IPS-18c (cell line): ENCODE results near the gene MAN1A1.

Experiments
- H3K4me3 ChIP-seq: 2 replicates; pipeline ENCODE4 v1.7.0; 2013; ENCODE audit warnings: low read depth, mild to moderate bottlenecking, low read length, moderate library complexity; ENCODE audit not compliant: insufficient read depth
- H3K9me3 ChIP-seq: one replicate; pipeline ENCODE4 v1.6.1; 2013; ENCODE audit warnings: mild to moderate bottlenecking, low read length, moderate library complexity; ENCODE audit not compliant: control insufficient read depth, insufficient read depth

The MAN1A1 gene

DNA sequence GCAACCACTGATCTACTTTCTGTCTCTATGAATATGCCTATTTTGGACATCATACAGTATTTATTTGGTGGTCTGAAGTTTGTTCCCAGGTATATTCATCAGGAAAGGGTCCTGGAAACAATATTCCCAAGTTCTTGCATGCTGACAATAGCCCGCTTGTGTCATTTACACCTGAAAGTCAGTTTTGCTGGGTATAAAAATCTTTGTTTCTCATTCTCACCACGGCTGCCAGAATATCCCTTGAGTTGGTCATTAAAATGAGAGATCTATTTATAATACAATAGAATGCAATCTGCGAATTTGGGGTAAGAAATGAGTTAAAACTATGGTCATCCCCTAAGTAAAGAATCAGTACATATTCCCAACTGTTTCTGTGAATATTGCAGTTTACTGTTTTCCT, 79.0 kb downstream of the MAN1A1 start:
- no peak overlapping the region for H3K4me3 ChIP-seq
- no peaks in the 10 kb centered on the region for H3K9me3 ChIP-seq

- Histone ChIP-seq H3K4me3 (no peak overlapping the region), H3K9me3 (no peaks in the 10 kb centered on the region)
Observed at GRCh38 chr6:119269266-119270103, 80.1 kb downstream of the MAN1A1 start.

DNA sequence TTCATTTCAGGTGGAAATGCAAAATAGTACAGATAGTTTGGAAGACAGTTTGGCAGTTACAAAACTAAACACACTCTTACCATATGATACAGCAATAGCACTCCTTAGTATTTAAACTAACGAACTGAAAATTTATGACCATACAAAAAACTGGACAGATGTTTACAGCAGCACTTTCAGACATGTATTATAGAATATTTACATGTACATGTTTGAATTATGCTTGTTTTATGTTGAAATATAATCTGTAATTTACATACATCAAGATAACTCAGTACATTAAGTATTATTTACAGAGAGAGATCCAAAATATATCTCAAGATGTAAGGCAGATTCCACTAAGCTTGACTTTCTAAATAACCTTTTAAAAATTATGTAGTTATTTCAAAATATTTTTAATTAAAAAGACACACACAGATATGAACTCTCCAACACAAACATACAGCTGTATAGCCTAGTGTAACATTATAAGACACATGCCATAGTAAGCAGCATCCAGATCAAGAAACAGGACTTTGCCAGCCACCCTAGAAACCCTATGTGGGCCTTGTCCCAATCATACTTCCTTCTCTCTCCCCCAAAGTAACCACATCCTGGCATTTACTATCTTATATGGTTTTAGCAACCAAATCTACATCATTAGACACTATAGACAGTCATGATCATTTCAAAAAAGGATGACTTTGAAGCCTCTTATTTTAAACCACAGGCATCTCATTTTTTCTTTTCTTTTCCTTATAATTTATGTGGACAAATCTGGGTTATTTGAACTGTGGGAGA, 82.2 kb downstream of the MAN1A1 start:
- Histone ChIP-seq H3K9me3 (no peaks in the 10 kb centered on the region), H3K4me3 (no peak overlapping the region)

DNA sequence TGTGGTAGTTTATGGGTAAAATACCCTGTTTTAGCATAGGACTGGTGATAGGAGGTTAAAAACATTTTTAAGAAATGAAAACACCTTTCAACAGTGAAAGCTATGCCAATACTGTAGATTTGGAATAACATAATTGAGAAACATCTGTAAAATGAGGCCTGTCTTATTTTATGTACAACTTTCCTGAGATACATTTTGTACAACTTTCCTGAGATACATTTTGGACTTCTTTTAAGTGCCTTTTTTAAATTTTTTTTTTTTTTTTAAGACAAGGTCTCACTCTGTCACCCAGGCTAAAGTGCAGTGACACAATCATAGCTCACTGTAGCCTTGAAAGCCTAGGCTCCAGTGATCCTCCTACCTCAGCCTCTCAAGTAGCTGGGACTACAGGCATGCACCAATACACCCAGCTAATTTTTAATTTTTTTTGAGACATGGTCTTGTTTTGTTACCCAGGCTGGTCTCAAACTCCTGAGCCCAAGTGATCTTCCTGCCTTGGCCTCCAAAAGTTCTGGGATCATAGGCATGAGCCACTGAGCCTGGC, 84.6 kb downstream of the MAN1A1 start:
- no peak overlapping the region for H3K4me3 ChIP-seq
- no peaks in the 10 kb centered on the region for H3K9me3 ChIP-seq

DNA sequence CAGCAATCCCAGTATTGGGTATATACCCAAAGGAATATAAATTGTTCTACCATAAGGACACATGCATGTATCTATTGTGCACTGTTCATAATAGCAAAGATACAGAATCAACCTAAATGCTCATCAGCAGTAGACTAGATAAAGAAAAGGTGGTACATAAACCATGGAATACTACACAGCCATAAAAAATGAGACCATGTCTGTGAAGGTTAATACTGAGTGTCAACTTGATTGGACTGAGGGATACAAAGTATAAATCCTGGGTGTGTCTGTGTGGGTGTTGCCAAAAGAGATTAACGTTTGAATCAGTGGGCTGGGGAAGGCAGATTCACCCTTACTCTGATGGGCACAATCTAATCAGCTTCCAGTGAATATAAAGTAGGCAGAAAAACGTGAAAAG, 86.9 kb downstream of the MAN1A1 start:
- Histone ChIP-seq H3K9me3 (no peaks in the 10 kb centered on the region), H3K4me3 (no peak overlapping the region)

GRCh38 chr6:119261944-119262284, 87.6 kb downstream of the MAN1A1 start:
- no peak overlapping the region for H3K4me3 ChIP-seq
- H3K9me3 ChIP-seq, result no peaks in the 10 kb centered on the region

DNA sequence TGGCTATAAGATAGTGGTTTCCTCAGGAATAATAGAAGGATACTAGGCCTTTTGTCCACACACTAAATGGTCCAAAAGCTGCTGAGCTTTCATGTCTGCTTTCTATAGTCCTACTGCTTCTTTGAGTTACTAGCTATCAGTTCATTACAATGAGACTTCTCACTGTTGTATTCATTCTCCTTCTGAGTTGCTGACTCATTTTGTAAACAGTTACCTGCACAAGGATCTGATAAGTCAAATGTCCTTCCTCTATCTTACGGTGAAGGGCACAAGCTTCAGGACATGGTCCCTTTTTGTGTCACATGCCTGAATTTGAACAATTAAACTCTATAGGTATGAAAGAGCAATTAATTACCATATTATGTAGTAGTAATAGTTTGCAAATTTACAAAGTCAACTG, 90.5 kb downstream of the MAN1A1 start:
- H3K9me3 ChIP-seq, result no peaks in the 10 kb centered on the region
- H3K4me3 ChIP-seq, result no peak overlapping the region

- no peak overlapping the region for H3K4me3 ChIP-seq
- H3K9me3 ChIP-seq, result no peaks in the 10 kb centered on the region
Observed at GRCh38 chr6:119257726-119258125, 91.8 kb downstream of the MAN1A1 start.

DNA sequence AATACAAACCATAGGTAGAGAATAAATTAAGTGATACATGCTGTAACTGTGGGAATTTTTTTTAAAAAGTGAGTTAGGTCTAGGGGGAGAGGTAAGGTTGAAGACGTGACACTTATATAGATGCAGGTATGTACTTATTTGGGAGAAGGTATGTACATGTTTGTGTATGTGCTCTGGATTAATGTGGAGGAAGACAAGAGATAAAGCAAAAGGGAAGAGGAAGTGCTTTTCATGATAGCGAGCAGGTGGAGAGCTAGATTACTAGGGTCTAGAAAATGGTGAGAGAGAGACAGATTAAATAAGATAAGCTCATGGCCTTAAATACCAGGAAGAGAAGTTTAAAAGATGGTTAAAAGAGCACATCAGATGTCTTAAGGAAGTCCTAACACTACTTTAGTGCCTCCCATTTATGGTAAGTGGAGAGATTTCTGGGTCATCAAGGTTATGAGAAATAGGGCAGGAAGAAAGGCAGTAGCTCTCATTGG, 92.5 kb downstream of the MAN1A1 start:
- Histone ChIP-seq H3K4me3 (no peak overlapping the region), H3K9me3 (no peaks in the 10 kb centered on the region)

- Histone ChIP-seq H3K9me3 (no peaks in the 10 kb centered on the region), H3K4me3 (no peak overlapping the region)
Observed at GRCh38 chr6:119256392-119256791, 93.2 kb downstream of the MAN1A1 start.

GRCh38 chr6:119255492-119255891, 94.1 kb downstream of the MAN1A1 start:
- H3K9me3 ChIP-seq, result no peaks in the 10 kb centered on the region
- H3K4me3 ChIP-seq, result no peak overlapping the region

GRCh38 chr6:119250036-119250435, 99.5 kb downstream of the MAN1A1 start:
- no peak overlapping the region for H3K4me3 ChIP-seq

DNA sequence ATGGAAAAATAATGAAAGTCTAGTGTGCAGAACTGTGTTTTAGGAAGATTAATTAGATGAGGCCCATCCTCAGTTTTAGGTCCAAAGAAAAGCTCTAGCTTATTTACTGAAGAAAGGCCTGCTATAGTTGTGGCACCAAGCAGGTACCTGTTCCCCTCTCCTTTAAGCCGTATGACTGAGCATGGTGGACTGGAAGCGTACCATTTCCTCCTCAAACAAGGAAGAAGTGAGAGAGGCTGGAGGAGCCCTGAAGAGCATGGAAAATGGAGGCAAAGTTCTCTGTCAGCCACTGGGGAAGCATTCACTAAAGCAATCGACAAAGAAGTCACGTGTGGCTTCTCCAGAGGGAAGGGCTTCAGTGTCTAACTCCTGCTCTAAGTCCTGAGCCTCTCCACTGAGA, 100.2 kb downstream of the MAN1A1 start:
- Histone ChIP-seq H3K9me3 (no peaks in the 10 kb centered on the region), H3K4me3 (no peak overlapping the region)

More at GRCh38 chr6:119250036-119250435, 99.5 kb downstream of the MAN1A1 start:
- H3K9me3 ChIP-seq, result no peaks in the 10 kb centered on the region

- no peak overlapping the region for H3K4me3 ChIP-seq
- H3K9me3 ChIP-seq, result no peaks in the 10 kb centered on the region
Observed at GRCh38 chr6:119247504-119247903, 102.1 kb downstream of the MAN1A1 start.

DNA sequence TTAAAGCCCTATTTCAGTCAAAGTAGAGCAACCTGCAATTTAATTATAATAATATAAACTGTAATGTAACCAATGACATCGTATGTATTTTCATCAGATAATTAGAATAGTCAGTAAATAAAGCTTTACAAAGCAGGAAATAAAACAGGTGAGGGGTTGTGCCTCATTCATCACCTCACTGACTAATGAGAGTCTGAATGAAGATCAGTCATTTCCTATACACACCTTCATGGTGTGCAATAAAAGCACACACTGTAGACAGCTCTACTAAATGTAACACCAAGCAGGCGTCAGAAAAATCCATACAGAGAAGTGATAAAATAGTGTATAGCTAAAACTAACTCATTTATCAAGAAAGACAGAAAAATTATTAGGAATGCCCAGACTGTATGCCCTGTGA, 105.9 kb downstream of the MAN1A1 start:
- Histone ChIP-seq H3K4me3 (no peak overlapping the region), H3K9me3 (no peaks in the 10 kb centered on the region)

DNA sequence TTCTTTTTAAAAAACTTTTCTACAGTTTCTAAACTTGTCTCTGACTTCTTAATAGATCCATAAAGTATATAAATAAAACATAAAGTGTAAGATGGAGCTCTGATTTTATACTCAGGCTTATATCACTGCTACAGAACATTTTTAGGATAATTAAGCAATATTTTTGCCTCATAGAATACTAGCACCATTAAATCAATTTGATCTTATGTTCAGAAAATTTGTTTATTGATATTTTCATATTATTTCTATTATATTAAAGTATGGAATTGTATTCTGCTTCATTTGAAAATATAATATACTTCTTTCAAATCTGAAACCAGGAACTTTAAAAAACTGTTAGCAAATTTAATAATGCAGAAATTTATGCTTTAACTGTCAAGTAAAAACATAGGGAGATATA, 106.5 kb downstream of the MAN1A1 start:
- Histone ChIP-seq H3K9me3 (no peaks in the 10 kb centered on the region), H3K4me3 (no peak overlapping the region)

DNA sequence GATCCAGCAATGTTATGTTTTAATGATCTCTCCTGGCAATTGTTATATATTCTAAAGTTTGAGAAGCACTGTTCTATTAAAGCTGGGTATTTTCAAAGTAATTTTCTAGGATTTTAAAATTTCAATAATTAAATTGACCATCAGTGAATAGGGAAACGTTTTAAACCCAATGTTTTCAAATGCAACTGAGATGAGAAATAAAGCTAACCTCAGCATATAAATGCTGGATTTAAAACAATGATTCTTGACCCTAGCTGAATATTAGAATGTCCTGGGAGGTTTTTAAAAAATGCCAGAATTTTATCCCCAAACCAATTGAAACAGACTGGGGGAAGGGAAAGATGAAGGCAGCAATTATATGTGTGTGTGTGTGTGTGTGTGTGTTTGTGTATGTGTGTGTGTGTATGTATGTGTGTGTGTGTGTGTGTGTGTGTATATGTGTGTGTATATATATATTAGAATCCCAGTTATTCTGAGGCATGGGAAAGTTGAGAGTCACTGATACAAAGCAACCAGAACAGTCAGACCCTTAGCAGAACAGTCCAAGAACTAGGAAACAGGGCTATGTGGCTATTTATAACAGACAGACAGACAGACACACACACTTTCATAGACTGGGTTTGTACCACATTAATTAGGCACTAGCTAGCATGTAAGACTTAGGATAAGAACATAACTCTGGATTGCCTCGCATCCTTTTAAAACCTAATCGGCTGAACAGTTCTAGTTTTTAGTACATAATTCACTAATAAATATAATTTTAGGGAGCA, 107.8 kb downstream of the MAN1A1 start:
- Histone ChIP-seq H3K4me3 (no peak overlapping the region), H3K9me3 (no peaks in the 10 kb centered on the region)
